Mononuclear cell (primary cell): ENCODE data around the gene DRICH1. TPM values are rescaled to one million over a fixed set of nuclear protein-coding genes. Genes with fewer than 3 reads are reported as not detected.
"Not testable (repeated sequence)": the region's sequence is repeated elsewhere in the genome, so short reads cannot be mapped to it uniquely, and the experiment has no call there.

Experiments used
- H3K27me3 ChIP-seq: 2 replicates; pipeline ENCODE4 v1.6.0; 2011; ENCODE audit warnings: low read length, control low read depth; ENCODE audit not compliant: insufficient read depth
- H3K4me1 ChIP-seq: 2 replicates; pipeline ENCODE4 v1.5.1; 2011; ENCODE audit warnings: mild to moderate bottlenecking, low read length, control low read depth; ENCODE audit not compliant: insufficient read depth
- H3K4me3 ChIP-seq: 2 replicates; pipeline ENCODE4 v1.5.1; 2011; ENCODE audit warnings: mild to moderate bottlenecking, low read length, moderate library complexity
- H3K9me3 ChIP-seq: 2 replicates; pipeline ENCODE4 v1.5.1; 2011; ENCODE audit warnings: low read depth, mild to moderate bottlenecking, control low read depth, low read length
- total RNA-seq: library from RNA; depleted of rRNA; stranded (reverse); fragments of >200 nt; gene quantifications from one replicate; pipeline ENCODE4 v1.2.3, GENCODE V29; 2012

DRICH1 gene
- total RNA-seq, 1 donor, result 0.73 TPM

DNA sequence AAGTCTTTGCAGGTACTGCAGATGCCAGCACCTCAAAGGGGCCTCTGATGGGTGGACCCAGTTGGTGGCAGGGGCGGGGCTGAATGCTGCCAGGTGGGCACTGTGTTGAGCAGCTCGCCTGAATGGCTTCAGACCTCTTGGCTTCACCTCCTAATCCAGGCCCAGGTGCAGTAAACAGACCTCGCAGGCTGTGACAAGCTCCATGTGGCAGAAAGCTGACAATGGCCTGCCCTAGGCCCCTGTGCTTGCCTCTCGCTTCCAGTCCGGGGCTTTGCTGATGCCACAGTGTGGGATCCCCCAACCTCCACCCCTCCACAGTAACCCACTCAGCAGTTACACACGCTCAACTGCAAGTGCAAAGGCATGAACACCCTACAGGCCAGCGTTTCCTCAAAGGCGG lies 61.4 kb downstream of the DRICH1 start:
- Histone ChIP-seq H3K4me3 (no peak overlapping the region), H3K27me3 (peaks cover 10% of the 10 kb centered on the region), H3K4me1 (peaks cover 4% of the 10 kb centered on the region), H3K9me3 (no peaks in the 10 kb centered on the region)

DNA sequence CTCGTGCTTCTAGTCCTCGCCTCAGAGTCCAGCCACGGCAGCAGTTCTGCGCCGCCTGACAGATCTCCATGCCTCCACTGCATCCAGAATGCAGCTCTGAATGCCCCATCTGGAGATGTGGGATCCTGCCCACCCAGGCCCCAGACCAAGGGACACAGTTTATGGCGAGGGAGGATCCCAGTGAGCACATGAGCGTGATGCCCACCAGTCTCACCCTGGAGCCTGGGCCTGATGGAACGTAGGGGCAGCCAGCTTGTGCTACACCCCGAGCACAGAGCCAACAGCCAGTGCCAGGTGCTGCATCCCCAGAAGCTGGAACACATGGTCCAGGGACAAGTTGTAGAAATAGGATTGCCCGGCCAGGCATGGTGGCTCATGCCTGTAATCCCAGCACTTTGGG lies 62.4 kb downstream of the DRICH1 start:
- peaks cover 4% of the 10 kb centered on the region for H3K4me1 ChIP-seq
- H3K4me3 ChIP-seq, result no peak overlapping the region
- peaks cover 15% of the 10 kb centered on the region for H3K27me3 ChIP-seq
- H3K9me3 ChIP-seq, result no peaks in the 10 kb centered on the region

DNA sequence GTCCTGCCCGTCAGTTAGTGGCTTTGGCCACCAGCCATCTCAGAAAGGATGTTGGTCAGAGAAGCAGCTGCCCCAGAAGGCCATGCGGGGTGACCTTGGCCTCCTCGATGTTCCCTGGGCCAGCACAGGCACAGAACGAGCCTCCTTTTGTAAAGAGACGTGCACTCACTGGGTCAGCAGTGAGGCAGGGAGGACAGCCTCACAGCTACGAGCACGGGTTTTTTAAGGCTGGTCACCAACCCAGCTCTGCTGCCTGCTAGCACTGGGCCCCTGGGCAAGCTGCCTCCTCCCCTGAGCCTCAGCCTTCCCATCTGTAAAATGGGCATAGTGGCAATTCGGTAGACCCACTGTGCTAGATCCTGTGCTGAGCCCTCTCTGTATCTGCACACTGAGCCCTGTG lies 62.8 kb downstream of the DRICH1 start:
- no peak overlapping the region for H3K4me3 ChIP-seq
- H3K9me3 ChIP-seq, result no peaks in the 10 kb centered on the region
- H3K27me3 ChIP-seq, result peaks cover 17% of the 10 kb centered on the region
- H3K4me1 ChIP-seq, result peaks cover 4% of the 10 kb centered on the region

DNA sequence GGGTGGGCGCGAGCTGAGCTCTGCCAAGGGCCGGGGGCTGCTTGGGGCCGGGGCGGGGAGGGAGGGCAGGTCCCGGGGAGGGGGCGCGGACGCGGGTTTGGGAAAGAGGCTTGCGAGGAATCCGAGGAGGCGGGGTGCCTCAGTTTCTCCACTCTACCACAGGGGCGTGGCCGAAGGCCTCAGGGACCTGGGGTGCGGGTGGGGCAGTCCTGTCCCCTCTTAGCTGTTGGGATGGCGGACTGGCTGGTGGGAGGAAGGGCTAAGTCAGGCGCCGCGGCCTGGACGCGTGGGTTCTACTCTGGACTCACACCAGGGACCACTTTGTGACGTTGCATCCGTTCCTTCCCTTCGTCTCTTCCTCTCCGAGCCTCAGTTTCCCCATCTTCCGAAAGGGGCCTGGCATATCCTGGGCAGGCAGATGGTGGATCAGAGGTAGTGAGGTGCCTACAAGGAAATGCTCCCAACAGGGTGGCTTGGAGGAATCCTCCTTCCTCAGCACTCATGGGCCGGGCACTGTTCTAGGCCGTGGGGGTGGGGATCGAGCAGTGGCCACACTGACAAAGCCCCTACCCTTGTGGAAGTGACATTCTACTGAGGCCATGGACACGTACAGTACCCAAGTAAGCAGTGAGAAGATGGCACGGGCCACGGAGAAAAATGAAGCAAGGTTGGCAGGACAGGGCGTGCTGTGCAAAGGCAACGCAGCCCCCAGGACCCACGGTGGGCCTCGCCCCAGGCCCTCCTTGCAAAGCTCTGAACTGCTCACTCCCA lies 65.2 kb downstream of the DRICH1 start:
- Histone ChIP-seq H3K9me3 (no peaks in the 10 kb centered on the region), H3K4me3 (no peak overlapping the region), H3K4me1 (peaks cover 4% of the 10 kb centered on the region), H3K27me3 (peaks cover 17% of the 10 kb centered on the region)

DNA sequence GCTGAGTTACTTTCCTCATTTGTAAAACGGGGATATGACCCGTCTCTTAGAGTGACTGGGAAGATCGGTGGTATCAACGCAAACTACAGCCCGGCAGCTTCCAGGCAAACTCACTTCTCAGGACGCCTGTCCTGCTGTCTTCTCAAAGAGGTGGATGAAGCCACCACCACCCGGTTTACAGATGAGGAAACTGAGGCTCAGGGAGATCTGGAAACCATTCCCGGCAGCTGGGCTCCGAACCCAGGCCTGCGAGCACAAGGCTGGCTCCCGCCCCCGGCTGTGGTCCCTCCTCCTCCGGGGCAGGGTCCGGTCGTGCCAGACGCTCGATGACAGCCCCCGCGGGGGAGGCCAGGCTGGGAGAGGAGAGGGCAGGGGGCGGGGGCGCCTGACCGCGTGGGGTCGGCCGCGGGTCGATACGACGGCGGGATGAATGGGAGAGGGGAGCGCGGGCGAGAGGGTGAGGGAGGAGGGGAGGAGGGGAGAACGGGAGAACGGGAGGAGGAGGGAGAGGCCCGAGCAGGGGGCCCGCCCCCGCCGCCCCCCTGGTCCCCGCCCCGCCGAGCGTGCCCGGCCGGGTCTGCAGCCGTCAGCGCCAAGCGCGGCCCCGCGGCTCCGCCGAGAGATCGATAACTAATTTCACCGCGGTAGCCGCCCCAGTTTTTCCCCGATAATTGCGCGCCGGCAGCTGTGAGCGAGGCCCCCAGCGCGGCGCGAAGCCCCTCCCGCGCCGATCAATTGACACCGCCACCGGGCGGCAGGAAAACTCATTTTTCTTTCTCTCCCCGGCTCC lies 66.0 kb downstream of the DRICH1 start:
- H3K9me3 ChIP-seq, result no peaks in the 10 kb centered on the region
- no peak overlapping the region for H3K4me3 ChIP-seq
- H3K27me3 ChIP-seq, result peaks cover 17% of the 10 kb centered on the region
- H3K4me1 ChIP-seq, result peaks cover 4% of the 10 kb centered on the region

DNA sequence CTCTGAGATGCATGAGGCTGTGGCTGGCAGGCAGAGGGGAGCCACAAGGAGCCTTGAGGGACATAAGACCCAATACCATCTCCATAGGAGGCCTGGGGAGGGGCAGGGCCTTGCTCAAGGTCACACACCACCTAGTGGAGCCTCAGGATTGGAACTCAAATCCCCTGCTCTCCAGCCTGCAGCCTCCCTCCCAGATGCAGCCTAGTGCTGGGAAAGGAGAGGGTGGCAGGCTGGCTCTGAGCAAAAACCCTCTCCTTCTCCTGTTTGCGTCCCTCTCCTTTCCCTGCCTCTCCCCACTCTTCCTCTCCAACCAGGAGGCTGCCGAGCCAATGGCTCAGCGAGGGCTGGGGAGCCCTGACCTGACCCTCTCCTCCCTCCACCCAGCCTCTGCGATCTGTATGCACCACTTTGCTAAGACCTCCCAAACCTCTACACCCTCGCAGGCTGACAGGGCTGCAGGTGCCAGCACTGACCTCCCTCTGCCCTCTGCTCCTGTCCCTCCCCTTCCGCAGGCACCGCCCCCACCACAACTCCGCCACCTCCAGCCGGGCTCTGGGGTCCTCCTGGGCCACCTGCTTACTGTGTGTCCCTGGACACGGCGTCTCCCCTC lies 66.7 kb downstream of the DRICH1 start:
- peaks cover 17% of the 10 kb centered on the region for H3K27me3 ChIP-seq
- H3K4me3 ChIP-seq, result no peak overlapping the region
- no peaks in the 10 kb centered on the region for H3K9me3 ChIP-seq
- peaks cover 4% of the 10 kb centered on the region for H3K4me1 ChIP-seq

DNA sequence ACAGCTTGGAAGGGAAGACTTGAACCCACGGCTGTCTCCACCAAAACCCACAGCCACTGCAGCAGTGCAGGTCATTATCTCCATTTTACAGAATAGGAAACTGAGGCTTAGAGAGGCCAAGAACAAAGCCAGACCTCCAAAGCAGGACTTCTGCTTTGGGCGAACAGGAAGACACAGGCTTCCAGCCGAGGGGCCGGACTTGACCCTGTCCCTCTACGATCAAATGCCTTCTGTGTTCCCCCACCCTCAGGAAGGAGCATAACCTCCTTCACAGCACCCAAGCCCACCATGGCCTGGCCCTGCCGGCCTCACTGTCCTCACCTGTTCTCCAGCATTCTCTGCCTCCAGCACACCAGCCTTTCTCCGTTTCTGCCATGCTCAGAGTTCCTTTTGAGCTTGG lies 67.8 kb downstream of the DRICH1 start:
- H3K27me3 ChIP-seq, result peaks cover 17% of the 10 kb centered on the region
- peaks cover 4% of the 10 kb centered on the region for H3K4me1 ChIP-seq
- no peaks in the 10 kb centered on the region for H3K9me3 ChIP-seq
- H3K4me3 ChIP-seq, result no peak overlapping the region

DNA sequence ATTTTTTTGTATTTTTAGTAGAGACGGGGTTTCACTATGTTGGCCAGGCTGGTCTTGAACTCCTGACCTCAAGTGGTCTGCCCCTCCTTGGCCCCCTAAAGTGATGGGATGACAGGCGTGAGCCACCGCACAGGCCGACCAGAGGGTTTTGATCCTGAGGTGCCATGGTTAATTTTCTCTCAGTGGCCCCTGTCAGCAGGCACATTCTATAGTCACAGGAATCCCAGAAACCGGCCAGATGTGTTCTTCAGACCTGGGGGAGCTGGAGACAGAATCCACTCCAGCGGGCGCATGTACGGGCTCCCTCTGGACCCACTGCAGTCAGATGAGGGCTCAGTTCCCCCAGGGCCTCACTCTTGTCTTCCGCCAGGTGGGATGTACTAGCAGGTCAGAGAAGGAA lies 69.0 kb downstream of the DRICH1 start:
- no peak overlapping the region for H3K4me3 ChIP-seq
- peaks cover 17% of the 10 kb centered on the region for H3K27me3 ChIP-seq
- H3K9me3 ChIP-seq, result no peaks in the 10 kb centered on the region

DNA sequence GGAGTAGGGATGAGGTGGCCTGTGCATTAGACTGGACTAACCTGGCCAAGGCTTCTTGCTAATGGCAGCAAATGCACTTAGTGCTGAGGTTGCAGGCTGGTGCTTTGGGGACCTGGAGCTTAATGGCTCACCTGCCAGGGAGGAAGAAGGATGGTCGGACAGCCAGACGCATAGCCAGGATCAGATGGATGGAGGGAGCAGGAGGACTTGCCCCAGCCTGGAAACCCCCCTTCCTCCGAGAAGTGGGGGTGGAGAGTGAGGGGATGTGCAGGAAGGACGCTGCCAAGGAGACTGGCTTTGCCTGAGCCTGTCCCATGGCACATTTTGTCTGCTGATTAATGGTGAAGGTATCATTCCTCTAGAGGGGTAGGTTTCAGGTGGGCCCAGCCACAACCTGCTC lies 69.9 kb downstream of the DRICH1 start:
- H3K4me3 ChIP-seq, result no peak overlapping the region
- peaks cover 14% of the 10 kb centered on the region for H3K27me3 ChIP-seq
- H3K4me1 ChIP-seq, result peaks cover 4% of the 10 kb centered on the region
- H3K9me3 ChIP-seq, result no peaks in the 10 kb centered on the region

More for the DNA sequence above, 69.0 kb downstream of the DRICH1 start:
- H3K4me1 ChIP-seq, result peaks cover 4% of the 10 kb centered on the region

DNA sequence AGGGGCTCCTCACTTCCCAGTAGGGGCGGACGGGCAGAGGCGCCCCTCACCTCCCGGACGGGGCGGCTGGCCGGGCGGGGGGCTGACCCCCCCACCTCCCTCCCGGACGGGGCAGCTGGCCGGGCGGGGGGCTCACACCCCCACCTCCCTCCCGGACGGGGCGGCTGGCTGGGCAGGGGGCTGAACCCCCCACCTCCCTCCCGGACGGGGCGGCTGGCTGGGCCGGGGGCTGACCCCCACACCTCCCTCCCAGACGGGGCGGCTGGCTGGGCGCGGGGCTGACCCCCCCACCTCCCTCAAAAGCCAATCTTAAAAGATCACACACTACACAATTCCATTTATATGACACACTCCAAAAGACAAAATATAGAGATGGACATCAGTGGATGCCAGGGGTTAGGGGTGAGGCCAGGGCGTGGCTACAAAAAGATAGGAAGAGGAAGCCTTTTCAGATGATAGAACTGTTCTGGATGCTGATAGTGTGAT lies 71.1 kb downstream of the DRICH1 start:
- H3K4me3 ChIP-seq, H3K27me3 ChIP-seq, H3K4me1 ChIP-seq, H3K9me3 ChIP-seq: not testable (repeated sequence)

DNA sequence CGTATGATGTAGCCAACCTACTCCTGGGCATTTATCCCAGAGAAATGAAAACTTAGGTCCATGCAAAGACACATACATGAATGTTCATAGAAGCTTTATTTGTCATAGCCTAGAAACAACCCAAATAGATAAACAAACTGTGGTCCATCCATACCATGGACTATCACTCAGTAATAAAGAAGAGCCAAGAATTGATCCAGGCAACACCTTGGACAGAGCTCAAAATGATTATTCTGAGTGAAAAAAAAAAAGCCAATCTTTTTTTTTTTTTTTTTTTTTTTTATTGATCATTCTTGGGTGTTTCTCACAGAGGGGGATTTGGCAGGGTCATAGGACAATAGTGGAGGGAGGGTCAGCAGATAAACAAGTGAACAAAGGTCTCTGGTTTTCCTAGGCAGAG lies 71.9 kb downstream of the DRICH1 start:
- not testable (repeated sequence) for H3K4me3 ChIP-seq, H3K27me3 ChIP-seq, H3K4me1 ChIP-seq, H3K9me3 ChIP-seq

Other genes with a start within 250 kb of the DRICH1 start
- gene IGLL1, start 52.0 kb downstream of the DRICH1 start, total RNA-seq, result 0.31 TPM
- 9.2 TPM for gene RGL4, start 58.7 kb upstream of the DRICH1 start, total RNA-seq
- gene ZNF70, start 118.8 kb upstream of the DRICH1 start, total RNA-seq, result 0.52 TPM
- 0.42 TPM for gene VPREB3, start 122.1 kb upstream of the DRICH1 start, total RNA-seq
- gene C22orf15, start 130.7 kb upstream of the DRICH1 start, total RNA-seq, result 0.31 TPM
- gene CHCHD10, start 135.7 kb upstream of the DRICH1 start, total RNA-seq, result 9.0 TPM
- 0.94 TPM for gene MMP11, start 140.5 kb upstream of the DRICH1 start, total RNA-seq
- gene SMARCB1, start 154.6 kb upstream of the DRICH1 start, total RNA-seq, result 31.8 TPM
- 1.7 TPM for gene DERL3, start 206.7 kb upstream of the DRICH1 start, total RNA-seq
- 7.9 TPM for gene SLC2A11, start 225.6 kb upstream of the DRICH1 start, total RNA-seq